ENCODE measurements around the gene OTUD6A.
A peak's percentile ranks its signal among the peaks of the same experiment; 100 is the strongest.

OTUD6A gene

GRCh38 chrX:70062076-70062475, at the start of gene OTUD6A:
Gene OTUD6A, plus strand, starts transcription at chrX:70062457. Its CDS starts 68 bp downstream, at chrX:70062525.
- no peak for DNase-seq

GRCh38 chrX:70012756-70013155, 49.5 kb upstream of the OTUD6A start:
- DNase-seq = no peak

GRCh38 chrX:70013466-70014381, 48.5 kb upstream of the OTUD6A start:
- no peak for DNase-seq

- DNase-seq = no peak
These were observed 45.7 kb upstream of the OTUD6A start for GRCh38 chrX:70016513-70016912.

- no peak for DNase-seq
These were observed 39.6 kb upstream of the OTUD6A start for GRCh38 chrX:70022616-70023015.

- no peak for DNase-seq
These were observed 36.8 kb upstream of the OTUD6A start for GRCh38 chrX:70025464-70025863.

- no peak for DNase-seq
These were observed 36.0 kb upstream of the OTUD6A start for GRCh38 chrX:70026112-70026850.

- DNase-seq = no peak
These were observed 35.4 kb upstream of the OTUD6A start for GRCh38 chrX:70026851-70027200.

- DNase-seq = no peak
These were observed 32.4 kb upstream of the OTUD6A start for GRCh38 chrX:70029863-70030262.

GRCh38 chrX:70030301-70030767, 31.9 kb upstream of the OTUD6A start:
- peak in 7 of 14 donors; percentile 1 to 25 (median 6) for DNase-seq

- DNase-seq = no peak
These were observed 29.5 kb upstream of the OTUD6A start for GRCh38 chrX:70032792-70033191.

- DNase-seq = peak in 2 of 14 donors; percentile 7 to 11
These were observed 28.8 kb upstream of the OTUD6A start for GRCh38 chrX:70033348-70034051.

GRCh38 chrX:70034646-70035045, 27.6 kb upstream of the OTUD6A start:
- DNase-seq = no peak

- DNase-seq = no peak
These were observed 23.7 kb upstream of the OTUD6A start for GRCh38 chrX:70038515-70038914.

- DNase-seq = no peak
These were observed 23.3 kb upstream of the OTUD6A start for GRCh38 chrX:70038951-70039350.

- no peak for DNase-seq
These were observed 22.5 kb upstream of the OTUD6A start for GRCh38 chrX:70039758-70040157.

GRCh38 chrX:70041993-70042392, 20.3 kb upstream of the OTUD6A start:
- DNase-seq = no peak

- no peak for DNase-seq
These were observed 19.6 kb upstream of the OTUD6A start for GRCh38 chrX:70042399-70043371.

GRCh38 chrX:70043685-70044084, 18.6 kb upstream of the OTUD6A start:
- no peak for DNase-seq

GRCh38 chrX:70044541-70045245, 17.6 kb upstream of the OTUD6A start:
- DNase-seq = no peak

- no peak for DNase-seq
These were observed 15.3 kb upstream of the OTUD6A start for GRCh38 chrX:70046978-70047377.
